Measurements from ENCODE around the gene UNC13C.

Gene UNC13C

GRCh38 chr15:54506977-54507524 is 528.8 kb downstream of the UNC13C start:
- no peak for DNase-seq

- no peak for DNase-seq
Measured at GRCh38 chr15:54514601-54515000, 536.4 kb downstream of the UNC13C start.

GRCh38 chr15:54515664-54516582 is 537.7 kb downstream of the UNC13C start:
- no peak for DNase-seq

GRCh38 chr15:54517366-54517765 is 539.1 kb downstream of the UNC13C start:
- DNase-seq, result no peak

- DNase-seq, result no peak
Measured at GRCh38 chr15:54518156-54518882, 540.1 kb downstream of the UNC13C start.

GRCh38 chr15:54519577-54519976 is 541.3 kb downstream of the UNC13C start:
- no peak for DNase-seq

- DNase-seq, result no peak
Measured at GRCh38 chr15:54520616-54521015, 542.4 kb downstream of the UNC13C start.

- no peak for DNase-seq
Measured at GRCh38 chr15:54521206-54521605, 543.0 kb downstream of the UNC13C start.

- DNase-seq, result no peak
Measured at GRCh38 chr15:54528021-54528420, 549.8 kb downstream of the UNC13C start.

- no peak for DNase-seq
Measured at GRCh38 chr15:54540721-54541120, 562.5 kb downstream of the UNC13C start.

- DNase-seq, result no peak
Measured at GRCh38 chr15:54547491-54547890, 569.2 kb downstream of the UNC13C start.

- no peak for DNase-seq
Measured at GRCh38 chr15:54550954-54551353, 572.7 kb downstream of the UNC13C start.

GRCh38 chr15:54556231-54556630 is 578.0 kb downstream of the UNC13C start:
- no peak for DNase-seq

- no peak for DNase-seq
Measured at GRCh38 chr15:54559405-54560069, 581.3 kb downstream of the UNC13C start.

GRCh38 chr15:54560417-54560816 is 582.2 kb downstream of the UNC13C start:
- no peak for DNase-seq

GRCh38 chr15:54564166-54564565 is 585.9 kb downstream of the UNC13C start:
- DNase-seq, result no peak

- DNase-seq, result no peak
Measured at GRCh38 chr15:54566654-54567053, 588.4 kb downstream of the UNC13C start.

- DNase-seq, result no peak
Measured at GRCh38 chr15:54567408-54568035, 589.3 kb downstream of the UNC13C start.

GRCh38 chr15:54568381-54568780 is 590.1 kb downstream of the UNC13C start:
- DNase-seq, result no peak

GRCh38 chr15:54571576-54571975 is 593.3 kb downstream of the UNC13C start:
- DNase-seq, result no peak

- no peak for DNase-seq
Measured at GRCh38 chr15:54575586-54575985, 597.3 kb downstream of the UNC13C start.

- no peak for DNase-seq
Measured at GRCh38 chr15:54576298-54576935, 598.2 kb downstream of the UNC13C start.
